Liver (tissue), 9 donors: ENCODE results near the gene LRRTM3. TPM values are rescaled to one million over a fixed set of nuclear protein-coding genes. Genes with fewer than 3 reads are reported as not detected.

Experiments
- DNase-seq: peaks from one replicate; pipeline ENCODE4 v3.0.0-alpha.2; 2017; ENCODE audit warnings: low spot score
- H3K27ac ChIP-seq, 2 donors: one replicate each; pipeline ENCODE4 v1.7.0; 2013; ENCODE audit warnings: inconsistent platforms in 2 of 2, low read length in 2 of 2, control low read depth in 1 of 2, low read depth in 1 of 2, mild to moderate bottlenecking in 1 of 2
- H3K27me3 ChIP-seq, 4 donors: one replicate each; pipeline versions ENCODE4 v1.6.1 to v1.7.0; 2013; ENCODE audit warnings: low read length in 3 of 4, inconsistent platforms in 1 of 4, mild to moderate bottlenecking in 1 of 4, moderate library complexity in 1 of 4; ENCODE audit not compliant: control insufficient read depth in 4 of 4, insufficient read depth in 4 of 4
- H3K36me3 ChIP-seq, 4 donors: one replicate each; pipeline versions ENCODE4 v1.6.1 to v1.7.0; 2013; ENCODE audit warnings: low read length in 3 of 4, mild to moderate bottlenecking in 3 of 4, low read depth in 1 of 4, moderate library complexity in 1 of 4; ENCODE audit not compliant: control insufficient read depth in 4 of 4, insufficient read depth in 3 of 4
- H3K4me1 ChIP-seq, 4 donors: one replicate each; pipeline versions ENCODE4 v1.6.1 to v1.7.0; 2013; ENCODE audit warnings: low read length in 3 of 4, mild to moderate bottlenecking in 3 of 4, moderate library complexity in 1 of 4; ENCODE audit not compliant: control insufficient read depth in 4 of 4, insufficient read depth in 4 of 4
- H3K4me3 ChIP-seq, 3 donors: one replicate each; pipeline versions ENCODE4 v1.6.1 to v1.7.0; 2013; ENCODE audit warnings: low read length in 3 of 3, control low read depth in 1 of 3, low read depth in 1 of 3, mild to moderate bottlenecking in 1 of 3
- H3K9ac ChIP-seq, 2 donors: one replicate each; pipeline ENCODE4 v1.7.0; 2013; ENCODE audit warnings: low read length in 2 of 2, mild to moderate bottlenecking in 2 of 2, moderate library complexity in 2 of 2, control low read depth in 1 of 2, low read depth in 1 of 2
- H3K9me3 ChIP-seq, 4 donors: one replicate each; pipeline versions ENCODE4 v1.6.1 to v1.7.0; 2013; ENCODE audit warnings: low read length in 3 of 4; ENCODE audit not compliant: control insufficient read depth in 4 of 4
- EGR1 ChIP-seq, 2 donors: IDR thresholded peaks; 2 replicates each; pipeline ENCODE4 v1.6.1; 2016 to 2018; ENCODE audit warnings: antibody characterized with exemption in 2 of 2, low read depth in 2 of 2
- FOXA1 ChIP-seq: IDR thresholded peaks from 2 replicates; pipeline ENCODE4 v1.6.1; 2016; ENCODE audit warnings: antibody characterized with exemption
- FOXA2 ChIP-seq: IDR thresholded peaks from 2 replicates; pipeline ENCODE4 v1.6.1; 2016; ENCODE audit warnings: antibody characterized with exemption
- GABPA ChIP-seq, 2 donors: IDR thresholded peaks in 1 of 2; conservative IDR thresholded peaks in 1 of 2; 2 replicates each; pipeline ENCODE4 v1.6.1; 2016; ENCODE audit warnings: antibody characterized with exemption in 2 of 2, mild to moderate bottlenecking in 1 of 2, moderate library complexity in 1 of 2
- HNF4A ChIP-seq, 2 donors: conservative IDR thresholded peaks; 2 replicates each; pipeline ENCODE4 v1.6.1; 2016; ENCODE audit warnings: antibody characterized with exemption in 2 of 2, mild to moderate bottlenecking in 2 of 2
- HNF4G ChIP-seq: IDR thresholded peaks from 2 replicates; pipeline ENCODE4 v1.6.1; 2016; ENCODE audit warnings: antibody characterized with exemption
- JUND ChIP-seq, 2 donors: IDR thresholded peaks; 2 replicates each; pipeline ENCODE4 v1.6.1; 2016; ENCODE audit warnings: antibody characterized with exemption in 2 of 2
- NR2F2 ChIP-seq: IDR thresholded peaks from 2 replicates; pipeline ENCODE4 v1.6.1; 2016; ENCODE audit warnings: antibody characterized with exemption
- RAD21 ChIP-seq, 2 donors: IDR thresholded peaks; 2 replicates each; pipeline ENCODE4 v1.6.1; 2016; ENCODE audit warnings: antibody characterized with exemption in 2 of 2, mild to moderate bottlenecking in 2 of 2
- RXRA ChIP-seq, 2 donors: IDR thresholded peaks; 2 replicates each; pipeline ENCODE4 v1.6.1; 2017 to 2018; ENCODE audit warnings: antibody characterized with exemption in 2 of 2, mild to moderate bottlenecking in 1 of 2
- SP1 ChIP-seq: IDR thresholded peaks from 2 replicates; pipeline ENCODE4 v1.6.1; 2018; ENCODE audit warnings: antibody characterized with exemption, mild to moderate bottlenecking
- TAF1 ChIP-seq: conservative IDR thresholded peaks from 2 replicates; pipeline ENCODE4 v1.6.1; 2016; ENCODE audit warnings: antibody characterized with exemption, mild to moderate bottlenecking
- YY1 ChIP-seq: IDR thresholded peaks from 2 replicates; pipeline ENCODE4 v1.6.1; 2016; ENCODE audit warnings: antibody characterized with exemption, mild to moderate bottlenecking
- WGBS: extraction: QIAGEN DNeasy Blood & Tissue Kit; methylation state at CpG from one replicate; pipeline ENCODE4 v1.1.7; 2013; 5-methylcytosine and 5-hydroxymethylcytosine counted together
- polyA plus RNA-seq, 2 donors: library from polyadenylated mRNA; stranded (reverse) in 1 of 2; unstranded in 1 of 2; fragments of 200-250 nt in 1 of 2; fragments of >200 nt in 1 of 2; fragmentation: Nextera tagmentation in 1 of 2; extraction: Ambion mirVana in 1 of 2; gene quantifications; one replicate each; pipeline versions ENCODE4 v1.2.1 to v1.2.3, GENCODE V29; 2013 to 2015
- total RNA-seq, 2 donors: library from RNA; depleted of rRNA; stranded (reverse); fragments of >200 nt; gene quantifications; one replicate each; pipeline ENCODE4 v1.2.3, GENCODE V29; 2014
- TF ChIP-seq, protein P1 (sequence below): IDR thresholded peaks from 2 replicates; pipeline ENCODE4 v1.6.1; 2016; ENCODE audit warnings: antibody characterized with exemption
- TF ChIP-seq, protein P2 (sequence below): IDR thresholded peaks from 2 replicates; pipeline ENCODE4 v1.6.1; 2016; ENCODE audit warnings: antibody characterized with exemption
- TF ChIP-seq, protein P3 (sequence below): IDR thresholded peaks from 2 replicates; pipeline ENCODE4 v1.6.1; 2016; ENCODE audit warnings: antibody characterized with exemption, mild to moderate bottlenecking
- TF ChIP-seq, protein P4 (sequence below): fragments of 150-350 bp; IDR thresholded peaks from 2 replicates; pipeline ENCODE4 v1.5.1; 2017; ENCODE audit warnings: improper control_type of control experiment, low read depth, low read length; ENCODE audit not compliant: missing input control
- TF ChIP-seq, protein P5 (sequence below): IDR thresholded peaks from 2 replicates; pipeline ENCODE4 v1.6.1; 2016; ENCODE audit warnings: antibody characterized with exemption
- donor health status: healthy.
- donor health status: healthy.
- donor health status: healthy.
- donor health status: healthy.
- donor health status: healthy.

The LRRTM3 gene
- total and polyA plus RNA-seq, 4 donors = 0.67 TPM; not detected in 3

DNA sequence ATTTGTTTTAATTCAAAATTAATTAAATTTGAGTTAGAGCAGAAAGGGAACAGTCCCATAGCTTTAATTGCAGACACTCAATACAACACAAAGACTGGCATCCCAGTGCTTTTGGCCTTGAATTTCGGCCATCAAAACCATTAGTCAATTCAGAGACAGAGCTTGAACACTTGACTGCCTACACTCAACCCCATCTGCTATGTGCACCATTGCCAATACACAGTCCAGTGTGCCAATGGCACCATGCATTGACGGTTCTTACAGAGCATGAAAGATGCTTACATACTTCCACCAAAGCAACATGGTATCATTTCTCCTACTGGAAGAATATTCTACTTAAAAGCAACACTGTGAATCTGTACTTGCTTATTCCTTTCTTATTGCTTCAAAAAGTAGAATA, 43.6 kb upstream of the LRRTM3 start:
- WGBS = 83% methylated on average over 2 of the region's 2 CpGs
- no peaks in the 10 kb centered on the region for H3K9me3 ChIP-seq
- DNase-seq = no peak
- TF ChIP-seq, protein P1, sequence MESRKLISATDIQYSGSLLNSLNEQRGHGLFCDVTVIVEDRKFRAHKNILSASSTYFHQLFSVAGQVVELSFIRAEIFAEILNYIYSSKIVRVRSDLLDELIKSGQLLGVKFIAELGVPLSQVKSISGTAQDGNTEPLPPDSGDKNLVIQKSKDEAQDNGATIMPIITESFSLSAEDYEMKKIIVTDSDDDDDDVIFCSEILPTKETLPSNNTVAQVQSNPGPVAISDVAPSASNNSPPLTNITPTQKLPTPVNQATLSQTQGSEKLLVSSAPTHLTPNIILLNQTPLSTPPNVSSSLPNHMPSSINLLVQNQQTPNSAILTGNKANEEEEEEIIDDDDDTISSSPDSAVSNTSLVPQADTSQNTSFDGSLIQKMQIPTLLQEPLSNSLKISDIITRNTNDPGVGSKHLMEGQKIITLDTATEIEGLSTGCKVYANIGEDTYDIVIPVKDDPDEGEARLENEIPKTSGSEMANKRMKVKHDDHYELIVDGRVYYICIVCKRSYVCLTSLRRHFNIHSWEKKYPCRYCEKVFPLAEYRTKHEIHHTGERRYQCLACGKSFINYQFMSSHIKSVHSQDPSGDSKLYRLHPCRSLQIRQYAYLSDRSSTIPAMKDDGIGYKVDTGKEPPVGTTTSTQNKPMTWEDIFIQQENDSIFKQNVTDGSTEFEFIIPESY = no peak
- TF ChIP-seq FOXA1 = no peak
- no peak for TF ChIP-seq SP1
- no peak for TF ChIP-seq NR2F2
- no peak for TF ChIP-seq RAD21 (IDR thresholded peaks at IDR 0.05)
- TF ChIP-seq, protein P2, sequence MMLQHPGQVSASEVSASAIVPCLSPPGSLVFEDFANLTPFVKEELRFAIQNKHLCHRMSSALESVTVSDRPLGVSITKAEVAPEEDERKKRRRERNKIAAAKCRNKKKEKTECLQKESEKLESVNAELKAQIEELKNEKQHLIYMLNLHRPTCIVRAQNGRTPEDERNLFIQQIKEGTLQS = no peak
- TF ChIP-seq HNF4A (conservative IDR thresholded peaks at IDR 0.05) = no peak
- no peak for TF ChIP-seq JUND (IDR thresholded peaks at IDR 0.05)
- TF ChIP-seq, protein P3, sequence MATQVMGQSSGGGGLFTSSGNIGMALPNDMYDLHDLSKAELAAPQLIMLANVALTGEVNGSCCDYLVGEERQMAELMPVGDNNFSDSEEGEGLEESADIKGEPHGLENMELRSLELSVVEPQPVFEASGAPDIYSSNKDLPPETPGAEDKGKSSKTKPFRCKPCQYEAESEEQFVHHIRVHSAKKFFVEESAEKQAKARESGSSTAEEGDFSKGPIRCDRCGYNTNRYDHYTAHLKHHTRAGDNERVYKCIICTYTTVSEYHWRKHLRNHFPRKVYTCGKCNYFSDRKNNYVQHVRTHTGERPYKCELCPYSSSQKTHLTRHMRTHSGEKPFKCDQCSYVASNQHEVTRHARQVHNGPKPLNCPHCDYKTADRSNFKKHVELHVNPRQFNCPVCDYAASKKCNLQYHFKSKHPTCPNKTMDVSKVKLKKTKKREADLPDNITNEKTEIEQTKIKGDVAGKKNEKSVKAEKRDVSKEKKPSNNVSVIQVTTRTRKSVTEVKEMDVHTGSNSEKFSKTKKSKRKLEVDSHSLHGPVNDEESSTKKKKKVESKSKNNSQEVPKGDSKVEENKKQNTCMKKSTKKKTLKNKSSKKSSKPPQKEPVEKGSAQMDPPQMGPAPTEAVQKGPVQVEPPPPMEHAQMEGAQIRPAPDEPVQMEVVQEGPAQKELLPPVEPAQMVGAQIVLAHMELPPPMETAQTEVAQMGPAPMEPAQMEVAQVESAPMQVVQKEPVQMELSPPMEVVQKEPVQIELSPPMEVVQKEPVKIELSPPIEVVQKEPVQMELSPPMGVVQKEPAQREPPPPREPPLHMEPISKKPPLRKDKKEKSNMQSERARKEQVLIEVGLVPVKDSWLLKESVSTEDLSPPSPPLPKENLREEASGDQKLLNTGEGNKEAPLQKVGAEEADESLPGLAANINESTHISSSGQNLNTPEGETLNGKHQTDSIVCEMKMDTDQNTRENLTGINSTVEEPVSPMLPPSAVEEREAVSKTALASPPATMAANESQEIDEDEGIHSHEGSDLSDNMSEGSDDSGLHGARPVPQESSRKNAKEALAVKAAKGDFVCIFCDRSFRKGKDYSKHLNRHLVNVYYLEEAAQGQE = no peak
- no peak for TF ChIP-seq EGR1 (IDR thresholded peaks at IDR 0.05; ENCODE audit: low read depth in 2 of 2)
- TF ChIP-seq, protein P4, sequence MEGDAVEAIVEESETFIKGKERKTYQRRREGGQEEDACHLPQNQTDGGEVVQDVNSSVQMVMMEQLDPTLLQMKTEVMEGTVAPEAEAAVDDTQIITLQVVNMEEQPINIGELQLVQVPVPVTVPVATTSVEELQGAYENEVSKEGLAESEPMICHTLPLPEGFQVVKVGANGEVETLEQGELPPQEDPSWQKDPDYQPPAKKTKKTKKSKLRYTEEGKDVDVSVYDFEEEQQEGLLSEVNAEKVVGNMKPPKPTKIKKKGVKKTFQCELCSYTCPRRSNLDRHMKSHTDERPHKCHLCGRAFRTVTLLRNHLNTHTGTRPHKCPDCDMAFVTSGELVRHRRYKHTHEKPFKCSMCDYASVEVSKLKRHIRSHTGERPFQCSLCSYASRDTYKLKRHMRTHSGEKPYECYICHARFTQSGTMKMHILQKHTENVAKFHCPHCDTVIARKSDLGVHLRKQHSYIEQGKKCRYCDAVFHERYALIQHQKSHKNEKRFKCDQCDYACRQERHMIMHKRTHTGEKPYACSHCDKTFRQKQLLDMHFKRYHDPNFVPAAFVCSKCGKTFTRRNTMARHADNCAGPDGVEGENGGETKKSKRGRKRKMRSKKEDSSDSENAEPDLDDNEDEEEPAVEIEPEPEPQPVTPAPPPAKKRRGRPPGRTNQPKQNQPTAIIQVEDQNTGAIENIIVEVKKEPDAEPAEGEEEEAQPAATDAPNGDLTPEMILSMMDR = no peak
- no peak for TF ChIP-seq RXRA (IDR thresholded peaks at IDR 0.05)
- no peak for TF ChIP-seq FOXA2
- no peak for TF ChIP-seq TAF1
- no peak for TF ChIP-seq YY1
- TF ChIP-seq HNF4G = no peak
- TF ChIP-seq GABPA (IDR thresholded peaks at IDR 0.05 in 1 of 2, conservative IDR thresholded peaks at IDR 0.05 in 1 of 2) = no peak
- TF ChIP-seq, protein P5, sequence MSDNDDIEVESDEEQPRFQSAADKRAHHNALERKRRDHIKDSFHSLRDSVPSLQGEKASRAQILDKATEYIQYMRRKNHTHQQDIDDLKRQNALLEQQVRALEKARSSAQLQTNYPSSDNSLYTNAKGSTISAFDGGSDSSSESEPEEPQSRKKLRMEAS = no peak
- H3K4me3 ChIP-seq = no peak overlapping the region
- H3K4me1 ChIP-seq = no peaks in the 10 kb centered on the region
- H3K27me3 ChIP-seq = no peaks in the 10 kb centered on the region
- H3K9ac ChIP-seq = no peak overlapping the region
- no peaks in the 10 kb centered on the region for H3K36me3 ChIP-seq
- no peak overlapping the region for H3K27ac ChIP-seq

DNA sequence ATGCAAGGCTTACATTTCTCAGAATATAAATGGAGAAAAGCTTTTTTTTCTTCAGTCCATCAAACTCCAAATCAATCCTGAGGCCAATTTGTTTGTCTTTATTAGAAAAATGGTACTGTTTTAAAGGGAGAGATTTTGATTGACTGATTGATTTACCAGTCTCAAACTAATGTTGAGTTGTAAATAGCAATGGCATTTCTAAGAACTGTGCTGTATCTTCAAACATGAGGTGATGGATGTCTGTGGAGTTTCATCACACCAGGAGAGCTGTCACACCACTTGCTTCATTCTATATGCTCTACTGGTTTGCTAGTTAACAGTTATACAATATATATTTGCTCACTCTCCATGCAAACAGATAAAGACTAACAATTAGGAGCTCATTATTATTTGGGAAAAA, 39.0 kb upstream of the LRRTM3 start:
- no peak overlapping the region for H3K9ac ChIP-seq
- H3K4me3 ChIP-seq = no peak overlapping the region
- H3K9me3 ChIP-seq = no peaks in the 10 kb centered on the region
- no peak for DNase-seq
- no peaks in the 10 kb centered on the region for H3K27me3 ChIP-seq
- no peak overlapping the region for H3K27ac ChIP-seq
- TF ChIP-seq NR2F2 (no peak), TAF1 (no peak), EGR1 (IDR thresholded peaks at IDR 0.05; ENCODE audit: low read depth in 2 of 2) (no peak), HNF4A (conservative IDR thresholded peaks at IDR 0.05) (no peak), GABPA (IDR thresholded peaks at IDR 0.05 in 1 of 2, conservative IDR thresholded peaks at IDR 0.05 in 1 of 2) (no peak), FOXA1 (no peak), JUND (IDR thresholded peaks at IDR 0.05) (no peak), SP1 (no peak), RAD21 (IDR thresholded peaks at IDR 0.05) (no peak), HNF4G (no peak), YY1 (no peak)
- TF ChIP-seq, protein P4 = no peak
- TF ChIP-seq, protein P5 = no peak
- TF ChIP-seq, protein P3 = no peak
- no peaks in the 10 kb centered on the region for H3K4me1 ChIP-seq
- no peaks in the 10 kb centered on the region for H3K36me3 ChIP-seq
